Measurements from ENCODE around the gene TBK1.

The TBK1 gene

GRCh38 chr12:64480148-64480547 is 28.2 kb downstream of the TBK1 start:
- peaks cover 10% of the 10 kb centered on the region for H3K4me1 ChIP-seq (ENCODE audit: insufficient read depth, low read length, poor library complexity, severe bottlenecking)
- H3K79me2 ChIP-seq (ENCODE audit: insufficient read depth, low read length), result peaks cover 13% of the 10 kb centered on the region
- H3K9me2 ChIP-seq (replicated peaks; ENCODE audit: low read depth, low read length), result no peaks in the 10 kb centered on the region
- H3K4me2 ChIP-seq (ENCODE audit: low read depth, low read length, poor library complexity, severe bottlenecking), result no peak overlapping the region
- H2AFZ ChIP-seq (ENCODE audit: low read length), result no peak overlapping the region
- H3K27me3 ChIP-seq (ENCODE audit: insufficient read depth, low read length, poor library complexity, severe bottlenecking), result no peaks in the 10 kb centered on the region
- TF ChIP-seq CTCF (conservative IDR thresholded peaks at IDR 0.05; ENCODE audit: low read length) (no peak), EZH2phosphoT487 (IDR thresholded peaks at IDR 0.05; ENCODE audit: borderline replicate concordance) (no peak)
- no peak overlapping the region for H3K4me3 ChIP-seq (ENCODE audit: low read length, poor library complexity, severe bottlenecking)
- peaks cover 18% of the 10 kb centered on the region for H4K20me1 ChIP-seq (ENCODE audit: insufficient read depth, low read length, poor library complexity, severe bottlenecking)
- peaks cover 5% of the 10 kb centered on the region; the same call in 1 of the 2 replicates for H3K9me3 ChIP-seq (ENCODE audit: insufficient read depth, low read depth, low read length)
- peaks cover 57% of the 10 kb centered on the region for H3K36me3 ChIP-seq (ENCODE audit: insufficient read depth, low read length)
- no peaks in the 10 kb centered on the region for H3F3A ChIP-seq (ENCODE audit: low read depth)
- no peak overlapping the region for H3K9ac ChIP-seq (ENCODE audit: low read depth, low read length, poor library complexity, severe bottlenecking)

- no peaks in the 10 kb centered on the region for H3K9me3 ChIP-seq (ENCODE audit: insufficient read depth, low read depth, low read length)
- no peaks in the 10 kb centered on the region for H3K27me3 ChIP-seq (ENCODE audit: insufficient read depth, low read length, poor library complexity, severe bottlenecking)
- H2AFZ ChIP-seq (ENCODE audit: low read length), result no peak overlapping the region
- H3K9ac ChIP-seq (ENCODE audit: low read depth, low read length, poor library complexity, severe bottlenecking), result no peak overlapping the region
- H3K4me3 ChIP-seq (ENCODE audit: low read length, poor library complexity, severe bottlenecking), result no peak overlapping the region
- TF ChIP-seq CTCF (conservative IDR thresholded peaks at IDR 0.05; ENCODE audit: low read length) (no peak), EZH2phosphoT487 (IDR thresholded peaks at IDR 0.05; ENCODE audit: borderline replicate concordance) (no peak)
- H3K79me2 ChIP-seq (ENCODE audit: insufficient read depth, low read length), result no peaks in the 10 kb centered on the region
- peaks cover 78% of the 10 kb centered on the region; the same call in 1 of the 2 replicates for H3K36me3 ChIP-seq (ENCODE audit: insufficient read depth, low read length)
- H3K4me1 ChIP-seq (ENCODE audit: insufficient read depth, low read length, poor library complexity, severe bottlenecking), result no peaks in the 10 kb centered on the region
- no peak overlapping the region for H3K4me2 ChIP-seq (ENCODE audit: low read depth, low read length, poor library complexity, severe bottlenecking)
- H3F3A ChIP-seq (ENCODE audit: low read depth), result no peaks in the 10 kb centered on the region
- H3K9me2 ChIP-seq (replicated peaks; ENCODE audit: low read depth, low read length), result no peaks in the 10 kb centered on the region
- no peaks in the 10 kb centered on the region for H4K20me1 ChIP-seq (ENCODE audit: insufficient read depth, low read length, poor library complexity, severe bottlenecking)
These were observed 34.7 kb downstream of the TBK1 start for GRCh38 chr12:64486657-64487056.

- Histone ChIP-seq H3K9me2 (replicated peaks; ENCODE audit: low read depth, low read length) (no peaks in the 10 kb centered on the region), H3K27me3 (ENCODE audit: insufficient read depth, low read length, poor library complexity, severe bottlenecking) (no peaks in the 10 kb centered on the region), H3K79me2 (ENCODE audit: insufficient read depth, low read length) (no peaks in the 10 kb centered on the region), H3F3A (ENCODE audit: low read depth) (no peaks in the 10 kb centered on the region), H2AFZ (ENCODE audit: low read length) (no peak overlapping the region), H3K9ac (ENCODE audit: low read depth, low read length, poor library complexity, severe bottlenecking) (no peak overlapping the region), H3K9me3 (ENCODE audit: insufficient read depth, low read depth, low read length) (no peaks in the 10 kb centered on the region), H3K4me3 (ENCODE audit: low read length, poor library complexity, severe bottlenecking) (no peak overlapping the region), H3K36me3 (ENCODE audit: insufficient read depth, low read length) (peaks cover 78% of the 10 kb centered on the region; the same call in 1 of the 2 replicates), H3K4me2 (ENCODE audit: low read depth, low read length, poor library complexity, severe bottlenecking) (no peak overlapping the region), H3K4me1 (ENCODE audit: insufficient read depth, low read length, poor library complexity, severe bottlenecking) (peaks cover 11% of the 10 kb centered on the region), H4K20me1 (ENCODE audit: insufficient read depth, low read length, poor library complexity, severe bottlenecking) (peaks cover 9% of the 10 kb centered on the region)
- no peak for TF ChIP-seq CTCF (conservative IDR thresholded peaks at IDR 0.05; ENCODE audit: low read length)
- no peak for TF ChIP-seq EZH2phosphoT487 (IDR thresholded peaks at IDR 0.05; ENCODE audit: borderline replicate concordance)
These were observed 39.8 kb downstream of the TBK1 start for GRCh38 chr12:64491718-64492117.
